Liver (tissue), 9 donors: Measurements from ENCODE around the gene ZDHHC11B. TPM values are rescaled to one million over a fixed set of nuclear protein-coding genes. Genes with fewer than 3 reads are reported as not detected.
A peak's percentile ranks its signal among the peaks of the same experiment; 100 is the strongest.
"Not testable (repeated sequence)": the region's sequence is repeated elsewhere in the genome, so short reads cannot be mapped to it uniquely, and the experiment has no call there.

ENCODE experiments used
- DNase-seq: peaks from one replicate; pipeline ENCODE4 v3.0.0-alpha.2; 2017; ENCODE audit warnings: low spot score
- H3K27ac ChIP-seq, 2 donors: one replicate each; pipeline ENCODE4 v1.7.0; 2013; ENCODE audit warnings: inconsistent platforms in 2 of 2, low read length in 2 of 2, control low read depth in 1 of 2, low read depth in 1 of 2, mild to moderate bottlenecking in 1 of 2
- H3K27me3 ChIP-seq, 4 donors: one replicate each; pipeline versions ENCODE4 v1.6.1 to v1.7.0; 2013; ENCODE audit warnings: low read length in 3 of 4, inconsistent platforms in 1 of 4, mild to moderate bottlenecking in 1 of 4, moderate library complexity in 1 of 4; ENCODE audit not compliant: control insufficient read depth in 4 of 4, insufficient read depth in 4 of 4
- H3K36me3 ChIP-seq, 4 donors: one replicate each; pipeline versions ENCODE4 v1.6.1 to v1.7.0; 2013; ENCODE audit warnings: low read length in 3 of 4, mild to moderate bottlenecking in 3 of 4, low read depth in 1 of 4, moderate library complexity in 1 of 4; ENCODE audit not compliant: control insufficient read depth in 4 of 4, insufficient read depth in 3 of 4
- H3K4me1 ChIP-seq, 4 donors: one replicate each; pipeline versions ENCODE4 v1.6.1 to v1.7.0; 2013; ENCODE audit warnings: low read length in 3 of 4, mild to moderate bottlenecking in 3 of 4, moderate library complexity in 1 of 4; ENCODE audit not compliant: control insufficient read depth in 4 of 4, insufficient read depth in 4 of 4
- H3K4me3 ChIP-seq, 3 donors: one replicate each; pipeline versions ENCODE4 v1.6.1 to v1.7.0; 2013; ENCODE audit warnings: low read length in 3 of 3, control low read depth in 1 of 3, low read depth in 1 of 3, mild to moderate bottlenecking in 1 of 3
- H3K9ac ChIP-seq, 2 donors: one replicate each; pipeline ENCODE4 v1.7.0; 2013; ENCODE audit warnings: low read length in 2 of 2, mild to moderate bottlenecking in 2 of 2, moderate library complexity in 2 of 2, control low read depth in 1 of 2, low read depth in 1 of 2
- H3K9me3 ChIP-seq, 4 donors: one replicate each; pipeline versions ENCODE4 v1.6.1 to v1.7.0; 2013; ENCODE audit warnings: low read length in 3 of 4; ENCODE audit not compliant: control insufficient read depth in 4 of 4
- ATF3 ChIP-seq: IDR thresholded peaks from 2 replicates; pipeline ENCODE4 v1.6.1; 2016; ENCODE audit warnings: antibody characterized with exemption
- CTCF ChIP-seq: fragments of 150-350 bp; IDR thresholded peaks from 2 replicates; pipeline ENCODE4 v1.5.1; 2017; ENCODE audit warnings: improper control_type of control experiment, low read depth, low read length; ENCODE audit not compliant: missing input control
- EGR1 ChIP-seq, 2 donors: IDR thresholded peaks; 2 replicates each; pipeline ENCODE4 v1.6.1; 2016 to 2018; ENCODE audit warnings: antibody characterized with exemption in 2 of 2, low read depth in 2 of 2
- FOXA1 ChIP-seq: IDR thresholded peaks from 2 replicates; pipeline ENCODE4 v1.6.1; 2016; ENCODE audit warnings: antibody characterized with exemption
- FOXA2 ChIP-seq: IDR thresholded peaks from 2 replicates; pipeline ENCODE4 v1.6.1; 2016; ENCODE audit warnings: antibody characterized with exemption
- GABPA ChIP-seq, 2 donors: IDR thresholded peaks in 1 of 2; conservative IDR thresholded peaks in 1 of 2; 2 replicates each; pipeline ENCODE4 v1.6.1; 2016; ENCODE audit warnings: antibody characterized with exemption in 2 of 2, mild to moderate bottlenecking in 1 of 2, moderate library complexity in 1 of 2
- HNF4A ChIP-seq, 2 donors: conservative IDR thresholded peaks; 2 replicates each; pipeline ENCODE4 v1.6.1; 2016; ENCODE audit warnings: antibody characterized with exemption in 2 of 2, mild to moderate bottlenecking in 2 of 2
- HNF4G ChIP-seq: IDR thresholded peaks from 2 replicates; pipeline ENCODE4 v1.6.1; 2016; ENCODE audit warnings: antibody characterized with exemption
- JUND ChIP-seq, 2 donors: IDR thresholded peaks; 2 replicates each; pipeline ENCODE4 v1.6.1; 2016; ENCODE audit warnings: antibody characterized with exemption in 2 of 2
- NR2F2 ChIP-seq: IDR thresholded peaks from 2 replicates; pipeline ENCODE4 v1.6.1; 2016; ENCODE audit warnings: antibody characterized with exemption
- RAD21 ChIP-seq, 2 donors: IDR thresholded peaks; 2 replicates each; pipeline ENCODE4 v1.6.1; 2016; ENCODE audit warnings: antibody characterized with exemption in 2 of 2, mild to moderate bottlenecking in 2 of 2
- REST ChIP-seq: IDR thresholded peaks from 2 replicates; pipeline ENCODE4 v1.6.1; 2016; ENCODE audit warnings: antibody characterized with exemption, mild to moderate bottlenecking
- RXRA ChIP-seq, 2 donors: IDR thresholded peaks; 2 replicates each; pipeline ENCODE4 v1.6.1; 2017 to 2018; ENCODE audit warnings: antibody characterized with exemption in 2 of 2, mild to moderate bottlenecking in 1 of 2
- SP1 ChIP-seq: IDR thresholded peaks from 2 replicates; pipeline ENCODE4 v1.6.1; 2018; ENCODE audit warnings: antibody characterized with exemption, mild to moderate bottlenecking
- TAF1 ChIP-seq: conservative IDR thresholded peaks from 2 replicates; pipeline ENCODE4 v1.6.1; 2016; ENCODE audit warnings: antibody characterized with exemption, mild to moderate bottlenecking
- ZBTB33 ChIP-seq: IDR thresholded peaks from 2 replicates; pipeline ENCODE4 v1.6.1; 2016; ENCODE audit warnings: antibody characterized with exemption
- WGBS: extraction: QIAGEN DNeasy Blood & Tissue Kit; methylation state at CpG from one replicate; pipeline ENCODE4 v1.1.7; 2013; 5-methylcytosine and 5-hydroxymethylcytosine counted together
- polyA plus RNA-seq, 2 donors: library from polyadenylated mRNA; stranded (reverse) in 1 of 2; unstranded in 1 of 2; fragments of 200-250 nt in 1 of 2; fragments of >200 nt in 1 of 2; fragmentation: Nextera tagmentation in 1 of 2; extraction: Ambion mirVana in 1 of 2; gene quantifications; one replicate each; pipeline versions ENCODE4 v1.2.1 to v1.2.3, GENCODE V29; 2013 to 2015
- total RNA-seq, 2 donors: library from RNA; depleted of rRNA; stranded (reverse); fragments of >200 nt; gene quantifications; one replicate each; pipeline ENCODE4 v1.2.3, GENCODE V29; 2014
- TF ChIP-seq, protein P1 (sequence below): IDR thresholded peaks from 2 replicates; pipeline ENCODE4 v1.6.1; 2016; ENCODE audit warnings: antibody characterized with exemption
- donor health status: healthy.
- donor health status: healthy.
- donor health status: healthy.
- donor health status: healthy.
- donor health status: healthy.

ZDHHC11B gene
- total and polyA plus RNA-seq, 4 donors, result 0.37 to 2.1 (median 0.62) TPM

DNA sequence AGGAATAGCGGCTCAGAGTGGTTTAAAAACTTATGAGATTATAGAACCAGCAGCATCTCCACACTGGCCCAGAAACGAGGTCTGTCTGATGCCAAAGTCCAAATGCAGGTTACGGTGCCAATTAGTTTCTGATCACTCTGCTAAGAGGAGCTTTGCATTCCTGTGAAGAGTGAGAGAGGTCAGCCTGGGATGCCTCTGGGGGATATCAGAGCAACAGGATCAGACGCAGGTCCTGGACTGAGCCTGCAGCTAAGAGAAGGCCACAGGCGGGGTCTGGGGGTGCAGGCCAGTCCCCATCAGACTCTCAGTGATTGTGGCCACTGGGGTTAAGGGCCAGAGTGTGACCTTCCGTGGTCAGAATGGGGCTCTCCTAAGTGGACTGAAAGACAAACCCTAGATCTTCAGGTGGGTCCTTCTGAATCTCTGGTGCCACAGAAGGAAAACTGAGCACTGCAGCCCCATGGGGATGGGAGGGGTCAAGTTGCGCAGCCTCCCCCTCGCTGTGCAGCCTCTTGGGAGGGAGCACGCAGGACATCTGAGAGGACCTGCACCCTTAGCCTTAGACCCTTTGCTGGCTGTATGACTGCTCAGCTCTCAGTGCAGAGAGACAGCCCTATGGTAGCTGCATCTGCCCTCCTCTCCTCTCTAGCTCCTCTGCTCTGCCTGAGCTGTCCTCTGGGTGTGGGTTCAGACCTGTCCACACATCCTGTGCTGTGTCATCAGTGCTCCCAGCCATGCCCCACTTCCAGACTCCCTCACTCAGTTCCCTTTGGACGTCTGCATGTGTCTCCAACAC is 23.4 kb upstream of the ZDHHC11B start:
- not testable (repeated sequence) for H3K4me3 ChIP-seq

DNA sequence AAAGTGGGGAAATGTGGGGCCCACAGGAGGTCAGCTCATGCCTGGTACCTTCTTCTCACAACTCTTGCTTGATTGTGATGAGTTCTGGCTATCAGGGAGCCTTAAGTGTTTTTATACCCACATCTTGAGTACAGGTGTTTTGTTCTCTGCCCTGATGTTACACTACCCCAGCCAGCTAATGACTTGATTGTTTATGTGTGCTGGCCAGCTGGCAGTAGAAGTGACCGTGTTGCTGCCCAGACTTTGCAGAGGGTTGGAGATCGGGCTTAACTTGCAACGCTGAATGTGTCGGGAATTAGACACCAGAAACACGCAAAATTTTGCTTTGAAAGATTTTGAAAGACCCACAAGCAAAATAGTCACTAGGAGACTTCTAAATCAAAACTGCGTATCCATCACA is 16.9 kb upstream of the ZDHHC11B start:
- 69% methylated on average over 6 of the region's 6 CpGs for WGBS
- H3K27me3 ChIP-seq, result no peaks in the 10 kb centered on the region
- TF ChIP-seq ZBTB33 (no peak), CTCF (no peak), RXRA (IDR thresholded peaks at IDR 0.05) (no peak), EGR1 (IDR thresholded peaks at IDR 0.05; ENCODE audit: low read depth in 2 of 2) (no peak), RAD21 (IDR thresholded peaks at IDR 0.05) (no peak), SP1 (no peak), HNF4G (no peak), JUND (IDR thresholded peaks at IDR 0.05) (no peak), ATF3 (no peak), GABPA (IDR thresholded peaks at IDR 0.05 in 1 of 2, conservative IDR thresholded peaks at IDR 0.05 in 1 of 2) (no peak), TAF1 (no peak), HNF4A (conservative IDR thresholded peaks at IDR 0.05) (no peak), NR2F2 (no peak), FOXA1 (no peak), REST (no peak), FOXA2 (no peak)
- TF ChIP-seq, protein P1, sequence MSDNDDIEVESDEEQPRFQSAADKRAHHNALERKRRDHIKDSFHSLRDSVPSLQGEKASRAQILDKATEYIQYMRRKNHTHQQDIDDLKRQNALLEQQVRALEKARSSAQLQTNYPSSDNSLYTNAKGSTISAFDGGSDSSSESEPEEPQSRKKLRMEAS, result no peak
- H3K36me3 ChIP-seq, result no peaks in the 10 kb centered on the region
- H3K9me3 ChIP-seq, result no peaks in the 10 kb centered on the region
- peak overlapping the region; percentile 7 to 77 for H3K27ac ChIP-seq
- no peak for DNase-seq
- no peak overlapping the region for H3K9ac ChIP-seq
- peaks cover 0 to 7% (median 5%) of the 10 kb centered on the region in 4 donors for H3K4me1 ChIP-seq
- no peak overlapping the region for H3K4me3 ChIP-seq

More for the DNA sequence above, 23.4 kb upstream of the ZDHHC11B start:
- not testable (repeated sequence) for H3K36me3 ChIP-seq, H3K27ac ChIP-seq, H3K27me3 ChIP-seq, H3K9me3 ChIP-seq, H3K9ac ChIP-seq, DNase-seq, H3K4me1 ChIP-seq
- WGBS, result 78% methylated on average over 7 of the region's 10 CpGs
